ENCODE data around the gene ACKR3. TPM values are rescaled to one million over a fixed set of nuclear protein-coding genes. Genes with fewer than 3 reads are reported as not detected.

ACKR3 gene
- total RNA-seq, 2 donors from 2014 or later, result 3.5 to 10.1 TPM

GRCh38 chr2:236613612-236614011 lies 44.0 kb downstream of the ACKR3 start:
- Histone ChIP-seq H3K9me3 (no peaks in the 10 kb centered on the region), H3K4me1 (no peaks in the 10 kb centered on the region), H3K27ac (no peak overlapping the region), H3K36me3 (no peaks in the 10 kb centered on the region), H3K9ac (ENCODE audit: low read depth in 2 of 2, low read length in 2 of 2) (no peak overlapping the region), H3K4me3 (no peak overlapping the region), H3K27me3 (no peaks in the 10 kb centered on the region)
- no peak for TF ChIP-seq CTCF (IDR thresholded peaks at IDR 0.05)
- DNase-seq, result no peak
- intact Hi-C loops (cut with DNase I), result no loop called here

DNA sequence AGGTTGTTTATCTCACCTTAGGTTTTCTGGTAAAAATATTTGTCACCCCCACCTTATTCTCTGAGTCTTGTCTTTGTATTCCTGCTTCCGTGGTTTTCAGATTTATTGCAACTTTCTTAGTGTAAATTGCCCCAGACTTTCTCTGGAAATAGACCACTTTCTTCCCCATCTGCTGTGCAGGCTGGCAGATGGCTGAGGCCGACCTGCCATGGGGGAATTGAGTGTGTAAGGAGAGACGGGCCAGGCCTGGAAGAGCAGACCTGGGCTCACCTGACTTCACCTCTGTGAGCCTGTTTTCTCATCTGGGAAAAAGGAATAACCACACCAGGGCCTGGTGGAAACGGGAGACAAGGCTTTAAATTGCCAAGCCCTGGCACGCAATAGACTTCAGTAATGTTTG lies 44.9 kb downstream of the ACKR3 start:
- Histone ChIP-seq H3K4me1 (no peaks in the 10 kb centered on the region), H3K27ac (no peak overlapping the region), H3K4me3 (no peak overlapping the region), H3K36me3 (no peaks in the 10 kb centered on the region), H3K9ac (ENCODE audit: low read depth in 2 of 2, low read length in 2 of 2) (no peak overlapping the region), H3K9me3 (no peaks in the 10 kb centered on the region), H3K27me3 (no peaks in the 10 kb centered on the region)
- intact Hi-C loops (cut with DNase I), result no loop called here
- DNase-seq, result no peak
- TF ChIP-seq CTCF (IDR thresholded peaks at IDR 0.05), result no peak

DNA sequence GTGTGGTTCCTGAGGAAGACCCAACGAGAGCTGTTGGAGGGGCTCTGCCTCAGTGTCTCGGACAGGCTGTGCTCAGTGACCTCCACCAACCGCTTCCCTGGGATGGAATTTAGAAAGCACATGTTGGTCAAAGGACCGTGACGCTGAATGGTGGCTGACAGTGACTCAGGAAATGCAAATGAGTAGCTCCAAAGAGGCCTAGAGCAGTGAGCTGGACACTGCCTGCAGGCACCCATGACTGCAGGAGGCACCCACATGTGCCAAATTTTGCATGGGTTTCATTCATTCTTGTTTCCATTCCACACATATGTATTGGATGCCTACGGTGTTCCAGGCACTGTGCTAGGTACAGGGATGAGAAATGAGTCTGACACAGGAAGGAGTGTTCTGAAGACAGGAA lies 46.4 kb downstream of the ACKR3 start:
- no peaks in the 10 kb centered on the region for H3K4me1 ChIP-seq
- no peaks in the 10 kb centered on the region for H3K27me3 ChIP-seq
- H3K36me3 ChIP-seq, result no peaks in the 10 kb centered on the region
- H3K4me3 ChIP-seq, result no peak overlapping the region
- no peaks in the 10 kb centered on the region for H3K9me3 ChIP-seq
- TF ChIP-seq CTCF (IDR thresholded peaks at IDR 0.05), result no peak
- H3K9ac ChIP-seq (ENCODE audit: low read depth in 2 of 2, low read length in 2 of 2), result no peak overlapping the region
- H3K27ac ChIP-seq, result no peak overlapping the region
- intact Hi-C loops (cut with DNase I), result no loop called here
- no peak for DNase-seq

- Histone ChIP-seq H3K4me1 (no peaks in the 10 kb centered on the region), H3K4me3 (no peak overlapping the region), H3K36me3 (no peaks in the 10 kb centered on the region), H3K9me3 (no peaks in the 10 kb centered on the region), H3K27ac (no peak overlapping the region), H3K9ac (ENCODE audit: low read depth in 2 of 2, low read length in 2 of 2) (no peak overlapping the region), H3K27me3 (no peaks in the 10 kb centered on the region)
- intact Hi-C loops (cut with DNase I), result no loop called here
- no peak for TF ChIP-seq CTCF (IDR thresholded peaks at IDR 0.05)
- no peak for DNase-seq
Measured at GRCh38 chr2:236616624-236617023, 47.0 kb downstream of the ACKR3 start.

- Histone ChIP-seq H3K27me3 (no peaks in the 10 kb centered on the region), H3K36me3 (no peaks in the 10 kb centered on the region), H3K4me3 (no peak overlapping the region), H3K27ac (no peak overlapping the region), H3K9me3 (no peaks in the 10 kb centered on the region), H3K9ac (ENCODE audit: low read depth in 2 of 2, low read length in 2 of 2) (no peak overlapping the region), H3K4me1 (no peaks in the 10 kb centered on the region)
- no peak for TF ChIP-seq CTCF (IDR thresholded peaks at IDR 0.05)
- DNase-seq, result no peak
- intact Hi-C loops (cut with DNase I), result no loop called here
Measured at GRCh38 chr2:236617221-236617737, 47.7 kb downstream of the ACKR3 start.

- no peak overlapping the region for H3K27ac ChIP-seq
- H3K9ac ChIP-seq (ENCODE audit: low read depth in 2 of 2, low read length in 2 of 2), result no peak overlapping the region
- TF ChIP-seq CTCF (IDR thresholded peaks at IDR 0.05), result no peak
- H3K4me3 ChIP-seq, result no peak overlapping the region
- intact Hi-C loops (cut with DNase I), result no loop called here
- DNase-seq, result no peak
- H3K27me3 ChIP-seq, result no peaks in the 10 kb centered on the region
- no peaks in the 10 kb centered on the region for H3K4me1 ChIP-seq
- H3K9me3 ChIP-seq, result no peaks in the 10 kb centered on the region
- H3K36me3 ChIP-seq, result no peaks in the 10 kb centered on the region
Measured at GRCh38 chr2:236617796-236618195, 48.2 kb downstream of the ACKR3 start.

All from colonic mucosa (tissue), 4 donors.